Occipital lobe (tissue), 2 donors: ENCODE data around the gene ARID2. TPM values are rescaled to one million over a fixed set of nuclear protein-coding genes. Genes with fewer than 3 reads are reported as not detected.

Experiments
- DNase-seq: peaks from one replicate; lab custom pipeline; 2025; lab: John Stamatoyannopoulos, UW
- total RNA-seq: library from RNA; depleted of rRNA; stranded (reverse); fragments of >200 nt; gene quantifications from one replicate; pipeline ENCODE4 v1.2.3, GENCODE V29; 2014

ARID2 gene
- total RNA-seq, 1 donor from 2014 or later: 46.5 TPM

- DNase-seq: no peak
Observed at GRCh38 chr12:45850302-45850701, 120.8 kb downstream of the ARID2 start.

DNA sequence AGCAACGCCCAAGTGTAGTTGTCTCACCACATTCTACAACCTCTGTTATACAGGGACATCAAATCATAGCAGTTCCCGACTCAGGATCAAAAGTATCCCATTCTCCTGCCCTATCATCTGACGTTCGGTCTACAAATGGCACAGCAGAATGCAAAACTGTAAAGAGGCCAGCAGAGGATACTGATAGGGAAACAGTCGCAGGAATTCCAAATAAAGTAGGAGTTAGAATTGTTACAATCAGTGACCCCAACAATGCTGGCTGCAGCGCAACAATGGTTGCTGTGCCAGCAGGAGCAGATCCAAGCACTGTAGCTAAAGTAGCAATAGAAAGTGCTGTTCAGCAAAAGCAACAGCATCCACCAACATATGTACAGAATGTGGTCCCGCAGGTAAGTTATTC, 123.0 kb downstream of the ARID2 start:
- DNase-seq: no peak

DNA sequence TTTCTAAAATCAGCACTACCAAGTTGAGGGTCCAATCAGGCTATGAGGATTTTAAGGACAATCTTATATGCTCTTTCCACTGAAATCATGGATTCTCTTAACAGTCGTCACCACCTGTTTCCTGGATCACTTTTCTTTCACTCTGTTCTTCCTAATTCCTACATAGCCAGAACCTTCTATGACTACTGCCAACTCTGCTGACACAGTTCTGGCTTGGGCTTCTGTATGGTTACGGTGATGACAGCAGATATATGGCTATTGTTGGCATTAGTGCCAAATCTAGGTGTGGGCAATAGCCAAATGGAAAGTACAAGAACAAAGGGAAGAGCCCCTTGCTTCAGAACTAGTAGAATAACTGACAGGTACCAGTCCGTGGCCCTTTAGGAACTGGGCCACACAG, 124.0 kb downstream of the ARID2 start:
- DNase-seq: no peak

GRCh38 chr12:45863332-45863731, 133.8 kb downstream of the ARID2 start:
- no peak for DNase-seq

DNA sequence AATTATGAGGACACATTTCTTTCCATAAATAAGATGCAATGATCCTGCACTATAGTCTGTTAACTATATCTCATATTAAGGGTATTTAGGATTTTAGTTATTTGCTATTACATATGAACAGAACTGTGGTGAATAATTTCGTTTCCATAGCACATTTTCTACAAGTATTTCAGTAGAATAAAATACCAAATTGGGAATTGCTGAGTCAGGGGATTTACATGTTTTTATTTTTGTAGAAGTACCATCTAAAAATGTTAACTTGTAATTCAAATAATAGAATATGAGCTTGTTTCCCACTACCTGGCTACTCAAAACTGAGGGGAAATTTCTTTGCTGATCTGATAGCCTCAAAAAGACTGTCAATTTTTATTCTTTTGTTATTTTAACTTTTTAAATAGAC, 136.8 kb downstream of the ARID2 start:
- DNase-seq: no peak

DNA sequence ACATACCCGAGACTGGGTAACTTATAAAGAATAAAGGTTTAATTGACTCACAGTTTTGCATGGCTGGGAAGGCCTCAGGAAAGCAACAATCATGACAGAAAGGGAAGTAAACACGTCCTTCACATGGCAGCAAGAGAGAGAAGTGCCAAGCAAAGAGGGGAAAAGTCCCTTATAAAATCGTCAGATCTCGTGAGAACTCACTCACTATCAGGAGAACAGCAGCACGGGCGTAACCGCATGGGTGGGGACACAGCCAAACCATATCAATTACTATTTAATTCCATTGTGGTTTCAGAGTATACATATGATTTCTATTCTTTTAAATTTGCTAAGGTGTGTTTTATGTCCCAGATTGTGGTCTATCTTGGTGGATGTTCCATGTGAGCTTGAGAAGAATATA, 142.9 kb downstream of the ARID2 start:
- DNase-seq: no peak

DNA sequence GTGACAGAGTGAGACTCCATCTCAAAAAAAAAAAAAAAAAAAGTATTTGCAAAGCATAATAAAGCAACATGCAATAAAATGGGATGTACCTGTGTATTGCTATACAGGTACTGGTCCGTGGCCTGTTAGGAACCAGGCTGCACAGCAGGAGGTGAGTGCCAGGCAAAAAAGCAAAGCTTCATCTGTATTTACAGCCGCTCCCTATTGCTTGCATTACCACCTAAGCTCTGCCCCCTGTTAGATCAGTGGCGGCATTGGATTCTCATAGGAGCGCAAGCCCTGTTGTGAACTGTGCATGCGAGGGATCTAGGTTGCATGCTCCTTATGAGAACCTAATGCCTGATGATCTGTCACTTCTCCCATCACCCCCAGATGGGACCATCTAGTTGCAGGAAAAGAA, 147.6 kb downstream of the ARID2 start:
- DNase-seq: no peak

DNA sequence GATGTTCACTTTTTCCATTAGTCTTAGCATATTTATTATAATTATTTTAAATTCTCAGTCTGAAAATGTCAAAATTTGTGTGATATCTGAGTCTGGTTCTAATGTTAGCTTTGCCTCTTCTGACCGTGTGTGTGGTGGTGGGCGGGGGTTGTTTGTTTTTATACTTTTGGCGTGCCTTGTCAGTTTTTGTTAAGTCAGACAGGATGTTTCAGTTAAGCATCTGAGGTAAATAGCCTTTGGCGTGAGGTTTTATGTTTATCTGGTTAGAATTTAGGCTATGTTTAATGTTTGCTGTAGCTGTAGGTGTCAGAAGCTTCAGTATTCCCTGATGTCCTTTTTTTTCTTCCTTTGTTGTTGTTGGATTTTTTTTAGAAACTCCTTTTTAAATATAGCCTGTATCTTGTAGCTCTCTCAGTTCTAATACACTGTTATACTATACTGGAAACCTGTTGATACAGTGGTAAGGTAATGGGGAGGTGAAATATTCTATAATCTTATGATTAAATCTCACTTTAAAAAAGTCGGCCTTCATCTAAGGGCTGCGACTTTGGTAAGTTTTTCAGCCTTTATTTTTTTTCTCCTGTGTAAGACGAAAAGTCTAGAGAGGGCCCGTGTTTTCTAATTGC, 149.2 kb downstream of the ARID2 start:
- no peak for DNase-seq

- DNase-seq: no peak
Observed at GRCh38 chr12:45879363-45879895, 149.9 kb downstream of the ARID2 start.

DNA sequence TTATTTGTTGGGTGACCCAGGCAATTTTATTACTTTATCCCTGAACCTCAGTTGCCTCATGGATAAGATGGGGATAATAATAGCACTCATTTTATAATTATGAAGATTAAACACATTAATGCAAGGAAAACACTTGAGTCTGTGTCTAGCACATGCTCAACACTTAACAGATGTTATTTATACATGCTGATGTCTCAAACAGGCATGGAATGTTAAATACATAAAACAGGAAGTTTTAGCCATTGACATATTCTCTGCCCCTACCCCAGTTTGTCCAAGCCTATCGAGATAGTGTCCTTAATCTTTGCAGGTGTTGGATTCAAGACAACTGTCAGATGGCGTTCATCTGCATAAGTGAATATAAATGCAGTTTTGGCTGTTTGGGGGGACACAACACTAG, 151.0 kb downstream of the ARID2 start:
- no peak for DNase-seq

GRCh38 chr12:45883187-45883586, 153.7 kb downstream of the ARID2 start:
- no peak for DNase-seq

GRCh38 chr12:45886685-45887084, 157.2 kb downstream of the ARID2 start:
- no peak for DNase-seq

GRCh38 chr12:45887544-45887943, 158.0 kb downstream of the ARID2 start:
- DNase-seq: no peak

DNA sequence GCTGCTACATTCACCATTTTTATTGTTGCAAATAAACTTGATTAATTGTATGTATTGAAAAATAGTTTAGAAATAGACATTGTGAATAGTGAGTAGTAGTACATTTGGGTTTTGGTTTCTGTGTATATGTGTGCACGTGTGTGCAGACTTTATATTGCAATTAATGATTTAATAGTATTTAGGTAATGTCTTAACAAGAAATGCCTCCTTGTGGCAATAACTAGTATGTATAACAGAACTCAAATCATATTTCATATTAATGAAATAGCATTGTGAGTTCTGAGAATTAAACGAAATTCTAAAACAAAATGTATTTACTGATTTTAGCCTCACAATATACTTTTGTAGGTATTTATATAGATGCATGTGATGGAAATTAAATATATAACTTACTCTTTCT, 160.8 kb downstream of the ARID2 start:
- no peak for DNase-seq

GRCh38 chr12:45893240-45893639, 163.7 kb downstream of the ARID2 start:
- no peak for DNase-seq

GRCh38 chr12:45895961-45896360, 166.5 kb downstream of the ARID2 start:
- no peak for DNase-seq

DNA sequence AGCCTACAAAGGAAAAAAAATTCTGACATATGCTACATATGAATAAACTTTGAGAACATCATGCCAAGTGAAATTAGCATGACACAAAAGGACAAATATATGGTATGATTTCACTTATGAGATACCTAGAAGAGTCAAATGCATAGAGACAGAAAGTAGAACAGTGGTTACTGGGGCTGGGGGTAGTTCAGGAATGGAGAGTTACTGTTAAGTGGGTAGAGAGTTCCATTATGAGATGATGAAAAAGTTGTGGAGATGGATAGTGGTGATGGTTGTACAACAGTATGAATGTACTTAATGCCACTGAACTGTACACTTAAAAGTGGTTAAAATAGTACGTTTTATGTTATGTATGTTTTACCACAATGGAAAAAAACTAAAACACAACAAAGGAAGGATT, 168.6 kb downstream of the ARID2 start:
- no peak for DNase-seq

- DNase-seq: no peak
Observed at GRCh38 chr12:45907955-45908354, 178.4 kb downstream of the ARID2 start.

GRCh38 chr12:45909041-45909713, 179.7 kb downstream of the ARID2 start:
- DNase-seq: no peak

DNA sequence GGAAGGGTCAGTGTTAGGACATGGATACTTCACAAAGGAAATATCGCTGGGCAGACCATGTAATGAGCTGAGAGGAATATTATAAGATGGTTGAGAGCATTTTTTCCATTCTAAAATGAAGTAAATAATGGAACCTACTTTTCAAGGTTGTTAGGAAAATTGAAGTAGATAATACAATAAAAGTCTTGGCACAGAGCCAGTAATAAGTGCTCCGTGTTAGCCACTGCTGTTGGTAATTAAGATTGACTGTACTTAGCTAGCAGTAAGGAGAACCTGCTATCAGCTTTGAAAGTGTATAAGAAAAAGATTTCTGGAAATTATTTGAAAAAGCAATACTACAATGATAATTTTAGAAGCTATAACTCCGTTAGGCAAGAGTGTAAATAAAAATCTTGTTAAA, 183.3 kb downstream of the ARID2 start:
- no peak for DNase-seq

DNA sequence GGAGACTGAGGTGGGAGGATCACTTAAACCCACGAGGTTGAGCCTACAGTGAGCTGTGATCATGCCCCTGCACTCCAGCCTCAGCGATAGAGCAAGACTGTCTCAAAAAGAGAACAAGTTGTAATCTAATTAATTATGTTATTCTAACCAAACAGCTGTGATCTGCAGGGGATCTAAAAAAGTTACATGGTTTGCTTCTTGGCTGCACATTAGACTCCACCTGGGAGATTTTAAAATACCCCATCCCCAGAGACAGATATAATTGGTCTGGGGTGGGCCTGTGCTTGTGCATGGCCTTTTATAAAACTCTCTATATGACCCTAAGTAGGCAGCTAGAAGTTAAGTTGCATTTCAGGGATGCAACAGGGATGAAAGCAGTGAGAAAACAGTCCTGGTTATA, 184.1 kb downstream of the ARID2 start:
- DNase-seq: no peak

- DNase-seq: no peak
Observed at GRCh38 chr12:45914090-45914489, 184.6 kb downstream of the ARID2 start.

DNA sequence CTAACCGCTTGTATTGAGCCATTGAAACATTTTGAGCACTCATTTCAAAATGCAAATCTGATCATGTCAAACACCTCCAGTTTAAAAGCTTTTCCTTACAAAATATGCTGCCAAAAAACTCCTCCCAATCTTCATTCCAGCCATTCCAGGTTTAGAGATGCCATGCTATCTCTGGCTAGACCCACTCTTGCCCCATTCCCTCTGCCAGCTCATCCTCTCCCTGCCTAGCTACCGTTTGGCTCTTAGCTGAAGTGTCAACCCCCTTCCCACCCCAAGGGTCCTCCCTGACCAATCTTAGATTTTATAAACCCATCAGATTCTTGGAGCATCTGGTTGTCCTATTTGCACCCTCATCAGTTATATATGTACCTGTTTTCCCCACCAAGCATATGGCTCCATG, 185.9 kb downstream of the ARID2 start:
- DNase-seq: no peak
